GM12878 (cell line): ENCODE measurements around the gene DNAJC17. TPM values are rescaled to one million over a fixed set of nuclear protein-coding genes. Genes with fewer than 3 reads are reported as not detected.

Experiments
- ATAC-seq: fragments of 200-7000 bp; cut with Tn5 transposase; 3 replicates; pipeline ENCODE4 v1.9.1; 2020; ENCODE audit warnings: mild to moderate bottlenecking, moderate library complexity
- BruUV-seq: library from RNA; stranded (reverse); fragments of 400-500 nt; replicated peaks from 2 replicates; lab custom pipeline; 2021; lab: Mats Ljungman, UMichigan
- CTCF ChIA-PET: fragments of 300-600 bp; sonication (Branson Sonifier 250); formaldehyde crosslinking; extraction: SDS; loops from one replicate; lab custom pipeline; 2021; ENCODE audit warnings: inconsistent platforms; lab: Yijun Ruan, JAX
- POLR2A ChIA-PET: fragments of 350-600 bp; formaldehyde crosslinking; extraction: SDS; loops from one replicate; lab custom pipeline; 2021; ENCODE audit warnings: inconsistent platforms; lab: Charles Lee
- RAD21 ChIA-PET: fragments of 300-600 bp; sonication (Branson Sonifier 250); formaldehyde crosslinking; loops from one replicate; lab custom pipeline; 2023; ENCODE audit warnings: antibody characterized with exemption; ENCODE audit not compliant: unreplicated experiment; lab: Charles Lee
- SMC1A ChIA-PET: fragments of 300-600 bp; sonication (Branson Sonifier 250); formaldehyde crosslinking; loops from one replicate; lab custom pipeline; 2023; ENCODE audit not compliant: unreplicated experiment, uncharacterized antibody; lab: Charles Lee
- DNase-seq: peaks from one replicate; pipeline ENCODE4 v3.0.0-alpha.2; 2011; ENCODE audit warnings: low read depth, low spot score
- FAIRE-seq: peaks from 3 replicates; lab custom pipeline; 2011; peaks lifted over from hg19 to GRCh38; lab: Jason Lieb, UNC
- H2AFZ ChIP-seq: 2 replicates; pipeline ENCODE4 v1.6.0; 2011; ENCODE audit warnings: low read depth, low read length, control low read depth; ENCODE audit not compliant: control insufficient read depth
- H3K27ac ChIP-seq: 2 replicates; pipeline ENCODE4 v1.5.1; 2011; ENCODE audit warnings: control low read depth; ENCODE audit not compliant: control insufficient read depth, insufficient read depth
- H3K27me3 ChIP-seq, 2 experiments: replicated peaks in 1 of 2; 2 replicates each; pipeline versions ENCODE4 v1.6.0 to v1.6.1; 2011; ENCODE audit warnings: low read length in 1 of 2; ENCODE audit not compliant: control insufficient read depth in 2 of 2, insufficient read depth in 2 of 2
- H3K36me3 ChIP-seq, 2 experiments: 2 replicates each; pipeline ENCODE4 v1.5.1; 2011; ENCODE audit warnings: low read length in 1 of 2; ENCODE audit not compliant: control insufficient read depth in 2 of 2, insufficient read depth in 2 of 2
- H3K4me1 ChIP-seq: 2 replicates; pipeline ENCODE4 v1.6.1; 2011; ENCODE audit warnings: mild to moderate bottlenecking, low read length, moderate library complexity, mixed read lengths; ENCODE audit not compliant: control insufficient read depth, insufficient read depth
- H3K4me2 ChIP-seq: 2 replicates; pipeline ENCODE4 v1.6.0; 2011; ENCODE audit warnings: control low read depth; ENCODE audit not compliant: control insufficient read depth, insufficient read depth
- H3K4me3 ChIP-seq: fragments of 200-600 bp; sonication (generic); 2 replicates; pipeline ENCODE4 v1.5.1; 2016
- H3K79me2 ChIP-seq: 2 replicates; pipeline ENCODE4 v1.6.0; 2011; ENCODE audit warnings: low read length; ENCODE audit not compliant: control insufficient read depth, insufficient read depth
- H3K9ac ChIP-seq: 2 replicates; pipeline ENCODE4 v1.8.0; 2011; ENCODE audit warnings: low read length, control low read depth, mixed read lengths; ENCODE audit not compliant: control insufficient read depth, insufficient read depth
- H3K9me3 ChIP-seq: replicated peaks from 3 replicates; pipeline ENCODE4 v1.5.1; 2011; ENCODE audit warnings: mild to moderate bottlenecking, low read length; ENCODE audit not compliant: control insufficient read depth, insufficient read depth
- H4K20me1 ChIP-seq: 2 replicates; pipeline ENCODE4 v1.6.0; 2011; ENCODE audit not compliant: control insufficient read depth, insufficient read depth
- BCL3 ChIP-seq: IDR thresholded peaks from 2 replicates; pipeline ENCODE4 v1.6.1; 2011; ENCODE audit warnings: borderline replicate concordance, low read depth, mild to moderate bottlenecking, moderate library complexity, low read length; ENCODE audit not compliant: insufficient read depth, poor library complexity, severe bottlenecking
- CHD2 ChIP-seq: IDR thresholded peaks from 2 replicates; pipeline ENCODE4 v1.6.1; 2011; ENCODE audit warnings: low read depth, low read length, improper control_type of control experiment, borderline replicate concordance
- MTA2 ChIP-seq: fragments of 450-650 bp; IDR thresholded peaks from 2 replicates; pipeline ENCODE4 v1.6.1; 2016; ENCODE audit warnings: low read depth, mild to moderate bottlenecking, moderate library complexity
- MYB ChIP-seq: fragments of 150-350 bp; IDR thresholded peaks from 2 replicates; pipeline ENCODE4 v1.6.1; 2014; ENCODE audit warnings: mild to moderate bottlenecking, low read depth, low read length, borderline replicate concordance
- NR2C1 ChIP-seq: fragments of 450-650 bp; IDR thresholded peaks from 2 replicates; pipeline ENCODE4 v1.6.1; 2017; ENCODE audit warnings: antibody characterized with exemption, mild to moderate bottlenecking, moderate library complexity
- RBBP5 ChIP-seq: fragments of 200-600 bp; sonication (generic); conservative IDR thresholded peaks from 2 replicates; pipeline ENCODE4 v1.6.1; 2016
- REST ChIP-seq: IDR thresholded peaks from 2 replicates; pipeline ENCODE4 v1.6.1; 2012; ENCODE audit warnings: mild to moderate bottlenecking, low read depth, low read length
- TCF12 ChIP-seq: IDR thresholded peaks from 2 replicates; pipeline ENCODE4 v1.6.1; 2011; ENCODE audit warnings: low read depth, mild to moderate bottlenecking, low read length
- WGBS: methylation state at CpG from one replicate; pipeline ENCODE4 v1.1.6; 2016; ENCODE audit warnings: low lambda C conversion rate; ENCODE audit not compliant: insufficient replicate concordance, insufficient coverage; ENCODE audit errors: missing lambda C conversion rate; 5-methylcytosine and 5-hydroxymethylcytosine counted together
- in situ Hi-C: fragments of 300-500 bp; cut with MboI; formaldehyde crosslinking; loops from 9 replicates; pipeline ENCODE4 v1.14.3; 2018; ENCODE audit warnings: mixed read lengths
- intact Hi-C: fragments of 100-400 bp; cut with micrococcal nuclease; formaldehyde crosslinking; loops from one replicate; pipeline ENCODE4 v1.14.2; 2022; ENCODE audit not compliant: unreplicated experiment
- polyA plus RNA-seq, 11 experiments: library from polyadenylated mRNA; depleted of rRNA in 4 of 11; unstranded in 6 of 11; stranded (reverse) in 5 of 11; fragments of >200 nt; fragmentation: Nextera tagmentation in 4 of 11; fragmentation: Illumina TruSeq in 1 of 11; extraction: Ambion mirVana in 4 of 11; extraction: Trizol in 1 of 11; gene quantifications; 1 replicate in 1 of 11; 2 replicates in 10 of 11; pipeline versions ENCODE4 v1.2.1 to v1.2.3, GENCODE V29; 2011 to 2016; ENCODE audit warnings: inconsistent platforms in 2 of 11, missing spikeins in 2 of 11, low read depth in 1 of 11
- total RNA-seq, 4 experiments: library from RNA; depleted of rRNA in 3 of 4; stranded (reverse); fragments of >200 nt in 3 of 4; fragmentation: Illumina TruSeq in 1 of 4; extraction: Trizol in 1 of 4; gene quantifications; 2 replicates each; pipeline versions ENCODE4 v1.2.1 to v1.2.3, GENCODE V29; 2013 to 2021

Gene DNAJC17
- total and polyA plus RNA-seq, 10 of the 15 experiments (the other 5 are each of a cell fraction or from before 2014, with no cell fraction given), result 6.1 to 62.8 (median 45.4) TPM

GRCh38 chr15:40767838-40768500 is 39.3 kb downstream of the DNAJC17 start:
- peaks cover 38% of the 10 kb centered on the region for H3K4me1 ChIP-seq
- no peak for ATAC-seq
- H3K36me3 ChIP-seq, result no peaks in the 10 kb centered on the region; a peak in 2 of 4 replicates
- no peak for FAIRE-seq
- H3K27ac ChIP-seq, result no peak overlapping the region
- RAD21 ChIA-PET, result interaction anchor here (0.7 to 3.3 kb wide), 3 partner anchors 14 to 127 kb away, joined by 3 to 11 read pairs (median 4); partner anchors contain the start of gene VPS18
- H3K27me3 ChIP-seq, result no peaks in the 10 kb centered on the region
- SMC1A ChIA-PET, result interaction anchor here (0.8 to 1.5 kb wide), 2 partner anchors 15 to 91 kb away, joined by 3 to 6 read pairs; no protein-coding TSS in a partner anchor
- intact Hi-C loops, result no loop called here
- DNase-seq, result no peak
- H3K9me3 ChIP-seq, result no peaks in the 10 kb centered on the region
- in situ Hi-C loops, result no loop called here
- POLR2A ChIA-PET, result interaction anchor here (0.6 kb wide), 1 partner anchor 45 kb away, joined by 4 read pairs; no protein-coding TSS in a partner anchor
- H3K4me2 ChIP-seq, result no peak overlapping the region
- H3K79me2 ChIP-seq, result no peaks in the 10 kb centered on the region
- no peak overlapping the region for H3K9ac ChIP-seq
- TF ChIP-seq CHD2 (no peak), MYB (no peak), NR2C1 (no peak)
- no TSS peak for BruUV-seq
- H4K20me1 ChIP-seq, result no peaks in the 10 kb centered on the region
- H3K4me3 ChIP-seq, result no peak overlapping the region
- WGBS, result 92% methylated on average over 27 of the region's 29 CpGs
- CTCF ChIA-PET, result interaction anchor here (1.0 to 3.1 kb wide), 3 partner anchors 15 to 248 kb away, joined by 3 to 17 read pairs (median 4); no protein-coding TSS in a partner anchor
- no peak overlapping the region for H2AFZ ChIP-seq

- no peak overlapping the region for H2AFZ ChIP-seq
- no peak overlapping the region for H3K27ac ChIP-seq
- H3K27me3 ChIP-seq, result no peaks in the 10 kb centered on the region
- intact Hi-C loops (no loop called here), in situ Hi-C loops (no loop called here)
- TF ChIP-seq MTA2, result no peak
- no peak for TF ChIP-seq REST
- TF ChIP-seq BCL3, result no peak
- TF ChIP-seq TCF12, result no peak
- no peak for TF ChIP-seq RBBP5
- H3K36me3 ChIP-seq, result no peaks in the 10 kb centered on the region; a peak in 2 of 4 replicates
- ChIA-PET CTCF (interaction anchor here (1.4 to 3.1 kb wide), 3 partner anchors 15 to 178 kb away, joined by 3 to 17 read pairs (median 9); no protein-coding TSS in a partner anchor), RAD21 (no interaction called here), POLR2A (interaction anchor here (0.5 to 1.0 kb wide), 3 partner anchors 9 to 237 kb away, joined by 3 to 6 read pairs (median 3); no protein-coding TSS in a partner anchor), SMC1A (no interaction called here)
- WGBS, result 97% methylated on average over 31 of the region's 32 CpGs
- no peaks in the 10 kb centered on the region for H3K9me3 ChIP-seq
- no peak overlapping the region for H3K4me3 ChIP-seq
- no peak overlapping the region for H3K9ac ChIP-seq
- FAIRE-seq, result no peak
- no peak for DNase-seq
- BruUV-seq, result no TSS peak
- no peaks in the 10 kb centered on the region for H3K79me2 ChIP-seq
- no peak overlapping the region for H3K4me2 ChIP-seq
- H3K4me1 ChIP-seq, result peaks cover 39% of the 10 kb centered on the region
- no peaks in the 10 kb centered on the region for H4K20me1 ChIP-seq
- ATAC-seq, result no peak
Observed at GRCh38 chr15:40766906-40767837, 40.1 kb downstream of the DNAJC17 start.
